ENCODE measurements around the gene ASCL2. TPM values are rescaled to one million over a fixed set of nuclear protein-coding genes. Genes with fewer than 3 reads are reported as not detected.

The ASCL2 gene
- total RNA-seq, 1 donor from 2014 or later = 1.1 TPM

GRCh38 chr11:2272228-2272945 lies 2.0 kb upstream of the ASCL2 start:
- no peak for DNase-seq (ENCODE audit: low spot score)

DNA sequence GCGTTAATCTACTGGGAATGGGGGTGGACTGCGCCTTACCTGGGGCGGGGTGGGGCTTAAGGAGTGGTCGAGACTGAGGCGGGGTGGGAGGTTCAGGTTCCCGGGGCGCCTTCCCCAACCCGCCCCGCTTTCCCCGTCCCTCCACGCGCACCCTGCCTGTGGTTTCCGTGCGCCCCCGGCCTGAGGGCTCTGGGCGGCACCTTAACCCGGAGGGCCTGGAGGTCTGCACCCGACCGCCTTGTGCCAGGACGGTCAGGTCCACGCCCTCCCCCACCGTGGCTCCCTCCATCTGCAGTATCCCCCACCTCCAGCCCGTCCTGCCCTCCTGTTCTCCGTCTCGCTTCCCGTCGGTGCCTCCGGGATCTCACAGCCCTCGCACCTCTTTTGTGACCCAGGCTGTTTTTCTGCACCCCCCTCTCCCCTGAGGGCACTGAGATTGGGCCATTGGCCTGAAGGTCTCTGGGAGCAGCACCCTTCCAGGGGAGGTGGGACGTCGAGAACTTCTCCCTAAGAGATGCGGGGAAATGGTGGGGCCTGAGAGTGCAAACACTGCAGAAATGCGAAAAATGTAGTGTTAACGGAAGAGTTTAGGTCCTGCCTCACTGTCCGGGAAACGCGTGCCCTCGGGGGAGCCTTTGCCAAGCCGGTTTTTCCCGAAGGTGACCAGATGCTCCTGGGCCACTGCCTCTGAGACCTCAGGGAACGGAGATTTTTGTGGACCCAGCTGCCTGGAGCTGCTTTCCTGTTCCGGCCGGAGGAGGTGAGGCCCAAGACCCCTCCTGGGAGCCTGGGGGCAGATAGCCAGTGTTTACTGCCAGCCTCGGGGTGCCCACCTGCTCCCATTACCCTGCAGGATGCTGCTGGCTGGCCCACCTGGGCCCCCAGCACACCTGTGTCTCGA lies 1.2 kb upstream of the ASCL2 start:
- DNase-seq (ENCODE audit: low spot score) = peak; percentile 7

- peak; percentile 16 for DNase-seq (ENCODE audit: low spot score)
Observed at GRCh38 chr11:2271077-2271326, 614 bp upstream of the ASCL2 start.

- peak; percentile 60 for DNase-seq (ENCODE audit: low spot score)
Observed at GRCh38 chr11:2269601-2270321, 627 bp downstream of the ASCL2 start.

DNA sequence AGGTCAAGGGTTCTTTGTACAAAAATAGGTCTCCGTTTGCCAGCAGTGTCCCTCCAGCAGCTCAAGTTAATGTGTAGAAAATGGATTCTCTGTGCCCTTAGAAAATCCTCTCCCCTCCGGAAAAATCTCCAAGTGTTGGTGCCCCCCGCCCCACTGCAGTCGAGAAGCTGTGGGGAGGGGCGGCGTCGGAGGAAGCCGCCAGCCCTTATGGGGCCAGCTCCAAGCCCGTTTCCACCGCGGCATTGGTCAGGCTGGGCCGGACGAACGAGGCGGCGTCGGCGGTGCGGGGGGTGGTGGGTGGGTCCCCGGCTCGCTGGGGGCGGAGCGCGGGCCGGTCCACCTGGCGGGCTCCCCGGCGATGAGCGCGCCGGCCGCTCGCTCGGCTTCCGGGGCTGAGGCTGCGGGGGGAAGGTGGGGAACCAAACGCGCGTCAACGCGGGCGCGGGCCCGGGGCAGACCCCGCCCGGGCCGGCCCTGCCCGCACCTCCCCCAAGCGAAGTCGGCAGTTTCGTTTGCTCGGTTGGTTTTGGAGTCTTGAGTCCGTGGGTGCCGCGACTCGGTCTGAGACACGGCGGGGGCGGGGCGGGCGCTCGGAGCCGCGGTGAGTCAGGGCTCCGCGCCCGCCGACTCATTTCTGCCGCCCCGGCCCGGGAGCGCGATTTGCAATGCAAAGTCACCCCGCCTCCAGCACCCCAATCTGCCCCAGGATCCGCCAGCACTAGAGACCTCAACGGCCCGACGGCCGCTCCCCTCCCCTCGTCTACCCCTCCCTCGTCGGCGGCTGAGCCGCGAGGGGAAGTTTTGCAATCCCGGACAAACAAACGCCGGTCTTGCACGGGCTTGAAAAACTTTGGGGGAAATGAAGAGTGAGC lies 1.4 kb downstream of the ASCL2 start:
- DNase-seq (ENCODE audit: low spot score) = peak; percentile 20

GRCh38 chr11:2267851-2268728 lies 2.3 kb downstream of the ASCL2 start:
- DNase-seq (ENCODE audit: low spot score) = peak; percentile 8

DNA sequence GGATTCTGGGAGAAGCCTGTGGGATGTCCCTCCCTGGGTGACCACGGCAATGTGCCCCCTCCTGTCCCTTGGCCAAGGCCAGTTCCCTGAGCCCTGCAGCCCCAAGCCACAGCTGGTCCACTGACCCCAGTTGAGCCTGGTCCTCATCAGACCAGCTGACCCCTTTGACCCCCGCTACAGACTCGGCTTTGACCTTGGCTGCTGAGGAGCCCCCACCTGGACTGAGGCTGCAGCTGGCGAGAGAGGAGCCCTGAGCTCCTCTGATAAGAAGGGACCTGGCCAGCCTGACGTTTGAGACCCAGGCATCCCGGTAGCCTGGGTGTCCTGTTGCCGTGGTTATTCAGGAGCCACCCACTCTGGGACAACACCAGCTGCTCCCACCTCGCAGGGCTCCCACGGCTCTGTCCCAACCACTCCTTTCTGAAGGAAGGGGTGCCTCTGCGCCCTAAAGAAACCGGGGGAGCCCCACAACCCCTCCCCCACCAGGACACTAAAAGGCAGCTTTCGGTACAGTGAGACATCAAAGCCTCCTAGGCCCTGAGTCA lies 3.0 kb downstream of the ASCL2 start:
- DNase-seq (ENCODE audit: low spot score) = peak; percentile 9

- no peak for DNase-seq (ENCODE audit: low spot score)
Observed at GRCh38 chr11:2266586-2267305, 3.6 kb downstream of the ASCL2 start.

- peak; percentile 7 for DNase-seq (ENCODE audit: low spot score)
Observed at GRCh38 chr11:2265854-2266585, 4.4 kb downstream of the ASCL2 start.

DNA sequence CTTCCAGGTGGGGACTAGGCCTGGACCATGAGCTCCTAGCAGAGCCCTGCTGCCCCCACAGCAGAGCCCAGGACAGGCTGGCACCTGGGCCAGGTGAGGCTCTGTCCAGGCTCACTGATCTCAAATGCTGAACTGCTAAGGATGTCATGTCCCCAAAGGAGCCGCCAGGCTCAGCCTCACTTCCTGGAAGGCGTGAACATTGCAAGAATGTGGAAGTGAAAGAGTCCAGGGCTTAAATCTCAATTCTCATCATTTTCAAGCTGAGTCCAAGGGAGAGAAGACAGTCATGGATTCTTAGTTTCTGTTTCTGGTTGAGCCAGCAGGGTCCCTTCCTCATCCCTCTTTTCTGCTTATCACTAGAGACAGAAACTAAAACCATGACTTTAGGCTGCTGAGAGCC lies 5.0 kb downstream of the ASCL2 start:
- DNase-seq (ENCODE audit: low spot score) = peak; percentile 9

DNA sequence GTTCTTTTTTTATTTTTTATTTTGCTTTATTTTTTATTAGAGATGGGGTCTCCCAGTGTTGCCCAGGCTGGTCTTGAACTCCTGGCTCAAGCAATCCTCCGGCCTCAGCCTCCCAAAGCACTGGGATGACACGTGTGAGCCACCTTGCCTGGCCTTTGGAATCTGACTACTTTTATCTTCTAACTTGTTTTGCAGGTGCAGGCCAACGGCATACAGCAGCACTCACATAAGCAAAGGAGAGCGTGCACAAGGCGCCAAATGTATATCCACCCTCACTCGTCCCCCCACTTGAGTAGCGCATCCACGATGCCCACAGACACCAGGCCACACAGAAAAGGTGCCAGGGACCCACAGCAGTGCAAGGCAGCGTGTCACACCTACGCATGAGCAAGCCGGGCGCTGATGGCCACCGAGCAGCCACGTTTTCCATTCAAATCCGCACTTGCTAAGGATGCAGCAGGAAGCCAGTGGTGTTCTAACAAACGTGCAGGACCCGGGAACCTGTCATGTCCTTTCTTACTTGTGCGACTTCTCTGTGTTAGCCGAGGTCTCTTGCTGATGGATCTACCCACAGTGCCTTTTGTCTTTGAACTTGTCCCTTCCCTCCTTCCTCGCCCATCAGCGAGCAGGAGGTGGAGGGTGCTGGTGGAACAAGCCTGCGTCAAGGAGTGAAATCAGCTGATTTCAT lies 5.9 kb downstream of the ASCL2 start:
- peak; percentile 8 for DNase-seq (ENCODE audit: low spot score)

DNA sequence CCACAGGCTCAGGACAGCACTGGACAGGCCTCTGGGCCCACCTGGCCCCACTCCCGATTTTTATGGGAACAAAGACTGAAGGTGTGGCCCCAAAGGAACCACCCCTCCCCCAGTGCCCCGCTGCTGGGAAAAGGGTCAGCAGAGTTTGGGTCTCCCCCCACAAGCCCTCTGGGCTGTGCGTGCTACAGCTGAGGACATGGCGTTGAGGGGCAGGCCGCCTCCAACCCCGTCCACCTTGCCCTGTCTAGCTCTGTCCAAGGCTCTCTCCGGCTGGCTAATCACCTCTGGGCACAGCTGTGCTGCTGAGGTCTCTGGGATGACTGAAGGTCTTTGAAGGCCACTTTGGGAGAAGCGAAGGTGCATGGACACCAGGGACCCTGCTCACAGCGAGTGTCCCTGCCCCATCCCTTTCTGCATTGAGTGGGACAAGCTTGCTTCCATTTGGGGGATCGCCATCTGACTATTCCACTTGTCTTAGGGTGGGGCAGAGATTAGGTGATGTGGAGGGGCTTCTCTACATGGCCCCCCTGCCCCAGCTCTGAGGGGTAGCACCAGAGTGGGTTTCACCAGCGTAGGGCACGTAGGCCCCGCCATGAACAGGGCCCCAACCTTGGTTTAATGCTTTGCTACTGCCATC lies 6.5 kb downstream of the ASCL2 start:
- DNase-seq (ENCODE audit: low spot score) = no peak

DNA sequence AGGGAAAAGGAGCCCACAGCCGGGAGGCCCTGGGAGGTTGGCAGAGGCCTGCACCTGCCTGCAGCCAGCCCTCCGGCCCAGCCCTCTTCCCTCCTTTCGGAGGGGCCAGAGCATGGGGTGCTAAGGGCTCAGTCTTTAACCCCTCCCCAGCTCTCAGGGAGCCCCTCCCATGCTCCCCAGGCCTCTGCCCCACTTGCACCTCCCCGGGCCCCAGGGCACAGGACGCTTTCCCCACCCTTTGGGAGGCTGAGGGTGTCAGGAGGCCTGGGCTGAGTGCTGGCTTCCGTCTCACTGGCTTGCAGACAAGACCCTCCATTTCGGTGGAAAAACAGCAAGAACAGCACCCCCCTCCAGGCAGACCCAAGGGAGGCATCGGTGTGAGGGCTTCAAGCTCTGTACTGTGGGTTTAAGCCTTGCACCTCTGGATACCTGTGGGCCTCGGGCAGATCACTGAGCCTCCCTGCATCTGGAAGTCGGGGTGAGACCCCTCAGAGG lies 7.3 kb downstream of the ASCL2 start:
- no peak for DNase-seq (ENCODE audit: low spot score)

DNA sequence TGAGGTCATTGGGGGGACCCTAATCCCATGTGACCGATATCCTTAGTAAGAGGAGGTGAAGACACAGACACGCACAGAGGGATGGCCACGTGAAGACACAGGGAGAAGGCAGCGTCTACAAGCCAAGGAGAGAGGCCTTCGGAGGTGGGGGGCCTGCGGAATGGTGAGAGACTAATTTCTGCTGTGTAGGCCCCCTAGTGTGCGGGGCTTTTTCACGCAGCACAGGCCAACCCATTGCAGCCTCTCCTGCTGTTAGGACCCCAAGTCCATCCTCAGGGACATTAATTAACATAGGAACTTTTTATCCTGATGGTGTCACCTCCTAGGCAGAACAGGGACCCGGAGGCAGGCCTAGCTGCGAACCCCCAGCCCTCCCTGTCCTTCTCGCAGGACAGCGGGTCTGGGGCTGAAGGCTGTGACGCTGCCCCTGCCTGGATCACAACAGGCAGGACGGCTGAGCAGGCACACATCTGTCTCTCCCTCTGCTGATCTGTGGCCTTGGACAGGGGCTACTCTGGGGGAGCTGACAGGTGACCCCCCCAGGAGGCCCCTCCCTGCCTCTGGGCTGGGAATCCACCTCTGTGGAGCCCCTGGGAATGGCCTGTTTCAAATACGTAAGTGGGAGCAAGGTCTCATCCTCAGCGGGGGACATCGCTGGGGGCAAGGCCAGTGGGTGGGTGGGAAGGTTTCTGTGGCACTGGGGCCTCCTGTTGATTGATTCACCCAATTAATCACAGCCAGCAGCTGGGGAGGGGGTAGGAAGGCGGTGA lies 7.9 kb downstream of the ASCL2 start:
- DNase-seq (ENCODE audit: low spot score) = no peak

DNA sequence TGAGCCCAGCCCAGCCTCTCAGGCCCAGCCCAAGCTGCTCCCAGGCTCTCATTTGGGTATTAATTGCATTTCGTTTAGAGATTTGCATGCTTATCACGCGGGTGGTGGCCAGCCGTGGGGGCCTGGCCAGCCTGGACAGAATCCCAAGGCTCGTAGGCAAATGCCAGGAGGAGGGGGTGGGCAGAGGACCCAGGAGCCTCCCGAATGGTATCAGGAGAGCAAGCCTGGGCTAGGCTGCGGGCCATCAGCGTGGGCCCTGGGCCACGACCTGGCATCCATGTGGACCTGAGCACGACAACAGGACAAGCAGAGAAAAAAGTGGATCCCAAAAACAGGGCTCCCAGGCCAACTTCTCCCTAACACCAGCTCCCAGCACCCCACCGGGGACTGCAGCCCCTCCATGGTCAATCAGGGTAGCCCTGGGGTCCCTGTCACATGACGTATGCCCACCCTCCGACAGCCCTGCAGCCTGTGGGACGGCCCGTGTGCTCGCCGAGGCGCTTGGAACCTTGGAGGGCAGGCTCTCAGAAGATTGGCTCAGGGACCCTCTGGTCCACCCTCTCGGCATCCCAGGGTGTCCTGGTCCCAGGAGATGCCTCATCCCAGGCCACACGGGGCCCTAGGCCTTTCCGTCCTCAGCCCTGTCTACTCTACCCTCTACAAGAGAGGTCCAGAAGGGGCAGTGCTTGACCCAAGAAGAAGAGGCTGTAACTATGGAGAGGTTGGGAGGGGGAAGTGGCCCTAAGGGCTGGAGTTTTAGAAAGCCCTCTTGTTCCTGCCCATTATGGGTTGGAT lies 8.8 kb downstream of the ASCL2 start:
- no peak for DNase-seq (ENCODE audit: low spot score)
